Epithelial cell of proximal tubule (primary cell): ENCODE results near the gene LRP2. TPM values are rescaled to one million over a fixed set of nuclear protein-coding genes. Genes with fewer than 3 reads are reported as not detected.
A peak's percentile ranks its signal among the peaks of the same experiment; 100 is the strongest.

ENCODE experiments used
- DNase-seq: peaks from one replicate; pipeline ENCODE4 v3.0.0-alpha.2; 2011; ENCODE audit warnings: low read depth
- H3K4me3 ChIP-seq: 2 replicates; pipeline ENCODE4 v1.5.1; 2011; ENCODE audit warnings: low read depth, mild to moderate bottlenecking, low read length
- CTCF ChIP-seq: conservative IDR thresholded peaks from 2 replicates; pipeline ENCODE4 v1.5.1; 2012; ENCODE audit warnings: low read depth, mild to moderate bottlenecking, low read length
- total RNA-seq: library from RNA; depleted of rRNA; stranded (reverse); fragments of >200 nt; gene quantifications from 2 replicates; pipeline ENCODE4 v1.2.3, GENCODE V29; 2015

Gene LRP2
- total RNA-seq, 1 donor from 2014 or later: 0.17 TPM

- no peak overlapping the region for H3K4me3 ChIP-seq
- no peak for TF ChIP-seq CTCF
- no peak for DNase-seq
These were observed 249.5 kb downstream of the LRP2 start for GRCh38 chr2:169112841-169113240.

- TF ChIP-seq CTCF: no peak
- no peak for DNase-seq
- no peak overlapping the region for H3K4me3 ChIP-seq
These were observed 251.4 kb downstream of the LRP2 start for GRCh38 chr2:169110916-169111315.

DNA sequence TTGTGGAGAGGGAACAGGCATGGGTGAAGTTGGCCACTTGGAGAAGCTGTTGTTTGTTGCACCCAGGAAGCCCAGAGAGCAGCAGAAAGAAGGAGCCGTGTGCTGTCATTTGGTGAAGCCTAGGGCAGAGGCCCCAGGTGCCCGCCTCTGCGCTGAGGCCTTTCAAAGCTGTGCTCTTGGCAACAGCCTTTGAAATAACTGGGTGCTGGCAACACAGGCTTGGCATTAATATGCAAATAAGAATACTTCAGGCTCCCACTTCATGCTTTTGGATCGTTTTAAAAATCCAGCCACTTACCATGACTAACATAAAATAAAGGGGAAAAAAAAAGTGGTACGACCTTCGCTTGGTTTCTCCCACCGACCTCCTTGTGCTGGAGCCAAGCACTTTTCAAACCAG, 251.9 kb downstream of the LRP2 start:
- DNase-seq: no peak
- H3K4me3 ChIP-seq: no peak overlapping the region
- no peak for TF ChIP-seq CTCF

DNA sequence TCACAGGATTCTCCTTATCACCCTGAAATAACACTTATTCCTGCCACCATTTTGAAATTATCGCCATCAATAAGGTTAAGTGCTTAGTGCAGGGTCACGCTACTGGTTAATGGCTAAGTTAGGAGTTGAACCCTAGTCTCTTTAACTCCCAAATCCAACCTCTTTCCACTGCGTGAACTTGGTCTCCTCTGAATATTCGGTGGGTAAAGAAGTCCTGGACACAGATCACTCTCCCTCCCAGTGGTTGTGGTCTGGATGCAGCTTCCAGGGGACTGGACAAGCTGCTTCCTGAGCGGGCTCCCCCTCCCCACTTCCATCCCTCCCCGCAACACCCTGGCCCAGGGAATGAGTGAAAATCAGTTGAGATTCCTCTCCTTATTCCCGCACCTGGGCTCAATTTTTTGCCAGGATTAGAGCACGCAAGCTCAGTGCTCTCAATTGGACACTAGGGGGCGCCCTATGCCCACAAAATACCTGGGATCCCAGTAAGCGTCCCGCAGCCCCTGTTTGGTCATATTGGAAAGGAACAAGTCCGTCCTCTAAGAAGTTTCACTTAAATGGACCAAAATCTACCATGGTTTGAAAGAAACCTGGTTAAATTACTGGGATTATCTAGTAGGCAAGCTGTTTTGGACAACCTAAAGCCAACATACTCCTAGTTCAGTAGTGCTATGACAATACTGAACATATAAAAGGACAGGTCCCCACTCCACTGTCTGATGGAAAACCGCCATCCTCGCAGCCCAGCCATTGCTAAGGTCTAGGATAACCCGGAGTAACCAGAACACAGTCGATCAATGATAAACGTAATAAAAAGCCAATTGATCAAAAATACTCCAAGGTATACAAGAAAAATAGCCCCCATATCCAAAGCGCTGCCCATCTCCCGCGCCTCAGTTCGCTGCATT, 252.6 kb downstream of the LRP2 start:
- DNase-seq: no peak
- peak; percentile 88 for TF ChIP-seq CTCF
- no peak overlapping the region for H3K4me3 ChIP-seq

DNA sequence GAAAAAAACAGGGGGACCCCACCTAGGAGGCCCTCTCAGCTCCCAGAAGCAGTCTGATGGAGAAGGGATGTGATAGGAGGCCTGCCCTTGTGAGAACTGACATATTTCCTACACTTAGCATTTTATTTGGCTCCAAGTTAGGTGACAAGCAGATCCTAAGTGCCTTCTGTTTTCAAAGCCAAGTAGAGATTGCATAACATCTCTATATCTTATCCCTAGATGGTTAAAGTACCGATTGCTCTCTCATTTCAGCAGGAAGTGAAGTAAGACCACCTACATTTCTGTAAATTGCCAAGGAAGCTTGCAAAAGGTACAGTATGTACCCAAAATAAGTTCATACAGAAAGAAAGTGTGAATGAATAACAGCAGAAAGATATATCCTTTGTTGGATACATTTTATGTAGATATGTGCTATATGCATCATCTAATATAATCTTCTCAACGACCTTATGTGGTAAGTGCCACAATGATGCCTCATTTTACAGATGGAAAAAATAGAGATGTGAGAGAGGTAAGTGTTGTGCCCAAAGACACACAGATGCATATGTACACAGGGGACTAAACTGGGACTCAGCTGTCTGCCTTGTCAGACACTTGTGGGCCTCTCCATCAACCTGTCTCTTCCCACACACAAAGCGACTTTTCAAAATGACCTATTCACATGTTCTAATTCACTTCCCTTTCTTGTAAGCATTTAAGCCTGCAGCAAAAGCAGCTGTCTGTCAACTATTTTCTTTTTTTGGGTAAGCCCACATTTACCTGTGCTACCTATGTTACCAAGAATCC, 254.0 kb downstream of the LRP2 start:
- no peak for TF ChIP-seq CTCF
- H3K4me3 ChIP-seq: no peak overlapping the region
- no peak for DNase-seq

DNA sequence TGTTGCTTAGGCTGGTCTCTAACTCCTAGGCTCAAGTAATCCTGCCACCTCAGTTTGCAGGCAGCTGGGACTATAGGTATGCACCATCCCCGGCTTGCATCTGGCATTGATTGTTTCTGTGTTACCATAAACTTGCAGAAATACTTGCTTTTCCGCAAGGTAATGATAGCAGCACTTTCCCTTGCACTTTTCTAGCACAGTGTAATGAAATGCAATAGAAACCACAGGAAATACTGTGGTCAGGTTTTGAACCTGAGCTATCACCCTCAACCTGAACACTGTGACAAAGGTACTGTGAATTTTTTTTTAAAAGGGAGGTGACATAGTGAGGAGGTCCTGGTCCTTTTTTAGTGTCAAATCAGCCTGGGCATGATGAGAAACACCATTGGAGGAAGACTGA, 254.7 kb downstream of the LRP2 start:
- no peak for TF ChIP-seq CTCF
- no peak for DNase-seq
- H3K4me3 ChIP-seq: no peak overlapping the region
